Breast epithelium (tissue), 4 donors: ENCODE results near the gene SCYGR3. TPM values are rescaled to one million over a fixed set of nuclear protein-coding genes. Genes with fewer than 3 reads are reported as not detected.

Experiments
- DNase-seq, 2 donors: peaks; one replicate each; pipeline ENCODE4 v3.0.0-alpha.2; 2019; ENCODE audit warnings: low spot score in 2 of 2
- H3K27ac ChIP-seq, 2 donors: fragments of 200-600 bp; sonication (generic) in 1 of 2; one replicate each; pipeline ENCODE4 v1.5.1; 2016 to 2019; ENCODE audit warnings: mild to moderate bottlenecking in 1 of 2
- H3K27me3 ChIP-seq, 2 donors: fragments of 200-600 bp; sonication (generic) in 1 of 2; one replicate each; pipeline versions ENCODE4 v1.5.1 to v1.6.0; 2017 to 2019; ENCODE audit warnings: control low read depth in 1 of 2, mild to moderate bottlenecking in 1 of 2
- H3K36me3 ChIP-seq: fragments of 200-600 bp; one replicate; pipeline ENCODE4 v1.5.1; 2019
- H3K4me1 ChIP-seq, 2 donors: fragments of 200-600 bp; sonication (generic); one replicate each; pipeline ENCODE4 v1.5.1; 2016 to 2019; ENCODE audit warnings: control low read depth in 1 of 2
- H3K4me3 ChIP-seq, 3 donors: fragments of 200-600 bp; sonication (generic); 1 replicate in 2 of 3; 2 replicates in 1 of 3; pipeline ENCODE4 v1.5.1; 2016 to 2019; ENCODE audit warnings: mild to moderate bottlenecking in 3 of 3, moderate library complexity in 2 of 3
- H3K9me3 ChIP-seq, 2 donors: fragments of 200-600 bp; sonication (generic) in 1 of 2; one replicate each; pipeline ENCODE4 v1.5.1; 2016 to 2019; ENCODE audit warnings: control low read depth in 1 of 2
- CTCF ChIP-seq, 3 donors: fragments of 450-650 bp; IDR thresholded peaks; one replicate each; pipeline ENCODE4 v1.5.1; 2016 to 2017; ENCODE audit warnings: antibody characterized with exemption in 3 of 3, mild to moderate bottlenecking in 3 of 3, moderate library complexity in 3 of 3
- POLR2A ChIP-seq: fragments of 450-650 bp; IDR thresholded peaks from one replicate; pipeline ENCODE4 v1.6.1; 2016; ENCODE audit warnings: antibody characterized with exemption, mild to moderate bottlenecking, moderate library complexity
- POLR2AphosphoS5 ChIP-seq, 3 donors: sonication (generic); formaldehyde crosslinking; IDR thresholded peaks; one replicate each; pipeline ENCODE4 v1.6.1; 2017; ENCODE audit warnings: antibody characterized with exemption in 3 of 3
- intact Hi-C: fragments of 100-400 bp; cut with DNase I; formaldehyde crosslinking; loops from one replicate; pipeline ENCODE4 v1.15.1; 2023; ENCODE audit warnings: low total_unique reads
- total RNA-seq, 3 donors: library from RNA; depleted of rRNA; stranded (reverse); fragments of >200 nt; gene quantifications; one replicate each; pipeline ENCODE4 v1.1.0, GENCODE V29; 2016

The SCYGR3 gene
- total RNA-seq, 3 donors from 2014 or later: not detected

- TF ChIP-seq POLR2A (no peak), CTCF (IDR thresholded peaks at IDR 0.05) (no peak), POLR2AphosphoS5 (IDR thresholded peaks at IDR 0.05) (no peak)
- Histone ChIP-seq H3K27ac (no peak overlapping the region), H3K9me3 (no peaks in the 10 kb centered on the region), H3K36me3 (no peaks in the 10 kb centered on the region), H3K4me1 (no peaks in the 10 kb centered on the region), H3K27me3 (no peaks in the 10 kb centered on the region), H3K4me3 (no peak overlapping the region)
- DNase-seq: no peak
- intact Hi-C loops: no loop called here
Observed at GRCh38 chr2:227654426-227654825, 39.8 kb upstream of the SCYGR3 start.

GRCh38 chr2:227653419-227653818 is 38.8 kb upstream of the SCYGR3 start:
- TF ChIP-seq CTCF (IDR thresholded peaks at IDR 0.05): no peak
- TF ChIP-seq POLR2AphosphoS5 (IDR thresholded peaks at IDR 0.05): no peak
- no peak for TF ChIP-seq POLR2A
- Histone ChIP-seq H3K4me1 (no peaks in the 10 kb centered on the region), H3K9me3 (no peaks in the 10 kb centered on the region), H3K27ac (no peak overlapping the region), H3K4me3 (no peak overlapping the region), H3K27me3 (no peaks in the 10 kb centered on the region), H3K36me3 (no peaks in the 10 kb centered on the region)
- DNase-seq: no peak
- intact Hi-C loops: no loop called here

- TF ChIP-seq CTCF (IDR thresholded peaks at IDR 0.05) (no peak), POLR2A (no peak), POLR2AphosphoS5 (IDR thresholded peaks at IDR 0.05) (no peak)
- Histone ChIP-seq H3K4me1 (no peaks in the 10 kb centered on the region), H3K36me3 (no peaks in the 10 kb centered on the region), H3K4me3 (no peak overlapping the region), H3K27ac (no peak overlapping the region), H3K9me3 (no peaks in the 10 kb centered on the region), H3K27me3 (no peaks in the 10 kb centered on the region)
- no peak for DNase-seq
- intact Hi-C loops: no loop called here
Observed at GRCh38 chr2:227643990-227644551, 29.4 kb upstream of the SCYGR3 start.

GRCh38 chr2:227642656-227643055 is 28.0 kb upstream of the SCYGR3 start:
- no peaks in the 10 kb centered on the region for H3K9me3 ChIP-seq
- H3K36me3 ChIP-seq: no peaks in the 10 kb centered on the region
- H3K4me3 ChIP-seq: no peak overlapping the region
- intact Hi-C loops: no loop called here
- DNase-seq: no peak
- no peaks in the 10 kb centered on the region for H3K4me1 ChIP-seq
- H3K27me3 ChIP-seq: no peaks in the 10 kb centered on the region
- no peak overlapping the region for H3K27ac ChIP-seq
- TF ChIP-seq CTCF (IDR thresholded peaks at IDR 0.05) (no peak), POLR2AphosphoS5 (IDR thresholded peaks at IDR 0.05) (no peak), POLR2A (no peak)

- no peaks in the 10 kb centered on the region for H3K27me3 ChIP-seq
- intact Hi-C loops: no loop called here
- TF ChIP-seq POLR2A (no peak), POLR2AphosphoS5 (IDR thresholded peaks at IDR 0.05) (no peak), CTCF (IDR thresholded peaks at IDR 0.05) (no peak)
- no peaks in the 10 kb centered on the region for H3K4me1 ChIP-seq
- no peak for DNase-seq
- no peak overlapping the region for H3K27ac ChIP-seq
- no peaks in the 10 kb centered on the region for H3K9me3 ChIP-seq
- H3K4me3 ChIP-seq: no peak overlapping the region
- no peaks in the 10 kb centered on the region for H3K36me3 ChIP-seq
Observed at GRCh38 chr2:227634201-227634600, 19.6 kb upstream of the SCYGR3 start.
